Loucy (cell line): Measurements from ENCODE around the gene CORO2B.

Source experiments
- H2AFZ ChIP-seq: fragments of 200-600 bp; sonication (generic); 2 replicates; pipeline ENCODE4 v1.6.0; 2016; ENCODE audit warnings: antibody characterized with exemption, mild to moderate bottlenecking, low read length, moderate library complexity
- H3F3A ChIP-seq: fragments of 200-600 bp; 2 replicates; pipeline ENCODE4 v1.6.0; 2016; ENCODE audit warnings: antibody characterized with exemption, low read depth, mild to moderate bottlenecking
- H3K27me3 ChIP-seq: fragments of 200-600 bp; sonication (generic); 2 replicates; pipeline ENCODE4 v1.6.1; 2014; ENCODE audit warnings: low read length, mild to moderate bottlenecking; ENCODE audit not compliant: insufficient read depth, poor library complexity, severe bottlenecking
- H3K36me3 ChIP-seq: fragments of 200-600 bp; sonication (generic); 2 replicates; pipeline ENCODE4 v1.6.1; 2016; ENCODE audit warnings: low read length; ENCODE audit not compliant: insufficient read depth
- H3K4me1 ChIP-seq: fragments of 200-600 bp; sonication (generic); 2 replicates; pipeline ENCODE4 v1.5.1; 2014; ENCODE audit warnings: low read length, mild to moderate bottlenecking; ENCODE audit not compliant: insufficient read depth, poor library complexity, severe bottlenecking
- H3K4me2 ChIP-seq: fragments of 200-600 bp; sonication (generic); 2 replicates; pipeline ENCODE4 v1.6.0; 2014; ENCODE audit warnings: antibody characterized with exemption, low read length, low read depth, mild to moderate bottlenecking; ENCODE audit not compliant: poor library complexity, severe bottlenecking
- H3K4me3 ChIP-seq: fragments of 200-600 bp; sonication (generic); 2 replicates; pipeline ENCODE4 v1.5.1; 2014; ENCODE audit warnings: low read length, mild to moderate bottlenecking, mixed read lengths; ENCODE audit not compliant: poor library complexity, severe bottlenecking
- H3K79me2 ChIP-seq: fragments of 200-600 bp; sonication (generic); 2 replicates; pipeline ENCODE4 v1.6.1; 2014; ENCODE audit warnings: low read length; ENCODE audit not compliant: insufficient read depth
- H3K9ac ChIP-seq: fragments of 200-600 bp; sonication (generic); 2 replicates; pipeline ENCODE4 v1.6.0; 2014; ENCODE audit warnings: mild to moderate bottlenecking, low read depth, low read length, moderate library complexity; ENCODE audit not compliant: poor library complexity, severe bottlenecking
- H3K9me2 ChIP-seq: fragments of 200-600 bp; sonication (generic); replicated peaks from 2 replicates; pipeline ENCODE4 v1.6.1; 2016; ENCODE audit warnings: low read depth, low read length, mixed read lengths
- H3K9me3 ChIP-seq: fragments of 200-600 bp; sonication (generic); 2 replicates; pipeline ENCODE4 v1.6.1; 2014; ENCODE audit warnings: mild to moderate bottlenecking, antibody characterized with exemption, low read length, low read depth; ENCODE audit not compliant: insufficient read depth
- H4K20me1 ChIP-seq: fragments of 200-600 bp; sonication (generic); 2 replicates; pipeline ENCODE4 v1.6.0; 2014; ENCODE audit warnings: antibody characterized with exemption, low read length, mild to moderate bottlenecking; ENCODE audit not compliant: insufficient read depth, poor library complexity, severe bottlenecking
- EZH2phosphoT487 ChIP-seq: fragments of 200-600 bp; IDR thresholded peaks from 2 replicates; pipeline ENCODE4 v1.6.1; 2018; ENCODE audit warnings: antibody characterized with exemption, mild to moderate bottlenecking, moderate library complexity, borderline replicate concordance
- TF ChIP-seq, protein P1 (sequence below): fragments of 200-600 bp; sonication (generic); conservative IDR thresholded peaks from 2 replicates; pipeline ENCODE4 v1.5.1; 2014; ENCODE audit warnings: mild to moderate bottlenecking, antibody characterized with exemption, low read length

CORO2B gene

DNA sequence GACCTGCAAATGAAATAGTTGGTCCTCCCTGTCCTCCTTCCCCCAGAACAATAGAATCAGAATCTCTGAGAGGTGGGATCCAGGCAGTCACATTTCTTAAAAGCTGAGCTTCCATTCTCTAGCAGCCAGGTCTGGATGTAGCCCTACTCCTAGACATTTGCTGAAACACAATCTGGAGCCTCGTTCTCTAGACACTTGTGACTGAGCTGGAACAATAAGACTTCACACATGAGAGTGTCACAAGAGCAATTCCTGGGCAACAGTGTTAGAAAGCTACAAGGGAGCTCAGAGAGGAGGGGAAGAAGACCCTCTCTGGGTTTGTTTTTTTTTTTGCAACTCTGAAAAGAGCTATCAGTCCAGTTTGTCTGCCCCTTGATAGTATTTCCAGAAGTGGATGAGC is 14.5 kb downstream of the CORO2B start:
- Histone ChIP-seq H3K9me3 (no peaks in the 10 kb centered on the region), H4K20me1 (no peaks in the 10 kb centered on the region), H3K9ac (no peak overlapping the region), H2AFZ (no peak overlapping the region), H3K9me2 (no peaks in the 10 kb centered on the region), H3K4me2 (no peak overlapping the region), H3K27me3 (no peaks in the 10 kb centered on the region), H3K79me2 (no peaks in the 10 kb centered on the region), H3F3A (no peaks in the 10 kb centered on the region), H3K4me3 (no peak overlapping the region), H3K36me3 (no peaks in the 10 kb centered on the region), H3K4me1 (no peaks in the 10 kb centered on the region)
- TF ChIP-seq EZH2phosphoT487 = no peak
- TF ChIP-seq, protein P1, sequence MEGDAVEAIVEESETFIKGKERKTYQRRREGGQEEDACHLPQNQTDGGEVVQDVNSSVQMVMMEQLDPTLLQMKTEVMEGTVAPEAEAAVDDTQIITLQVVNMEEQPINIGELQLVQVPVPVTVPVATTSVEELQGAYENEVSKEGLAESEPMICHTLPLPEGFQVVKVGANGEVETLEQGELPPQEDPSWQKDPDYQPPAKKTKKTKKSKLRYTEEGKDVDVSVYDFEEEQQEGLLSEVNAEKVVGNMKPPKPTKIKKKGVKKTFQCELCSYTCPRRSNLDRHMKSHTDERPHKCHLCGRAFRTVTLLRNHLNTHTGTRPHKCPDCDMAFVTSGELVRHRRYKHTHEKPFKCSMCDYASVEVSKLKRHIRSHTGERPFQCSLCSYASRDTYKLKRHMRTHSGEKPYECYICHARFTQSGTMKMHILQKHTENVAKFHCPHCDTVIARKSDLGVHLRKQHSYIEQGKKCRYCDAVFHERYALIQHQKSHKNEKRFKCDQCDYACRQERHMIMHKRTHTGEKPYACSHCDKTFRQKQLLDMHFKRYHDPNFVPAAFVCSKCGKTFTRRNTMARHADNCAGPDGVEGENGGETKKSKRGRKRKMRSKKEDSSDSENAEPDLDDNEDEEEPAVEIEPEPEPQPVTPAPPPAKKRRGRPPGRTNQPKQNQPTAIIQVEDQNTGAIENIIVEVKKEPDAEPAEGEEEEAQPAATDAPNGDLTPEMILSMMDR = no peak

DNA sequence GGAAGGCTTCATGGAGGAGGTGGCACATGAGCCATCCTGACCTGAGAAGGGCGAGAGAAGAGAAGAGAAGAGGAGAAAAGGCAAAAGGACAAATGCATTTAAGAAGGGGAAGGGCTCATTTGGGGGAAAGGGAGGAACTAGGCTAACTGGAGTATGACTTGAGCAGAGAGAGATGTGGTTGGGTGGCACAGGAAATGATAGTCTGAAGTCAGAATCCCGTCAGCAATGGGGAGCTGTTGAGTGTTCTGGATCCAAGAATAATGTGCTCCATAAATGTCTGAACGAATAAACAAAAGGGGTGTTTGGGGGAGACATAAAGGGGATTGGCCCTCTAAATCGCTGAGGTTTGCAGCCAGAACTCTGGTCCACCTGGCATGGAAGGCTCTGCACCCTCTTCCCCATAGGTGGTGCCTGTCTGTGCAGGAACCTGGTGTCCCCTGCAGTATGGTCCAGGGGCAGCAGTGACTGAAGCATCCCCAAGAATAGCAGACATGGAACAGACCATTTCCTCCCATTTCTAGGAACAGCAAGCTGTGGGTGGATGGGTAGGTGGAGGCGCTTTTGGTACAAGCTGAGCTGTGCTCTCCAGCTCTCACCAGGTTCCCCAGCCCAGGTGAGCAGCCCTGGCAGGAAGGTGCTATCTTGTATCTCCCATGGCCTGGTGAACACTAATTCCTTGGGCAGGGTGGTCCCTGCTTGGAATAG is 15.2 kb downstream of the CORO2B start:
- H3K4me2 ChIP-seq = no peak overlapping the region
- no peaks in the 10 kb centered on the region for H3F3A ChIP-seq
- H3K9me3 ChIP-seq = no peaks in the 10 kb centered on the region
- no peaks in the 10 kb centered on the region for H4K20me1 ChIP-seq
- no peaks in the 10 kb centered on the region for H3K9me2 ChIP-seq
- TF ChIP-seq, protein P1 = no peak
- no peak for TF ChIP-seq EZH2phosphoT487
- no peak overlapping the region for H3K4me3 ChIP-seq
- H3K9ac ChIP-seq = no peak overlapping the region
- H2AFZ ChIP-seq = no peak overlapping the region
- H3K4me1 ChIP-seq = no peaks in the 10 kb centered on the region
- H3K79me2 ChIP-seq = no peaks in the 10 kb centered on the region
- no peaks in the 10 kb centered on the region for H3K36me3 ChIP-seq
- no peaks in the 10 kb centered on the region for H3K27me3 ChIP-seq

DNA sequence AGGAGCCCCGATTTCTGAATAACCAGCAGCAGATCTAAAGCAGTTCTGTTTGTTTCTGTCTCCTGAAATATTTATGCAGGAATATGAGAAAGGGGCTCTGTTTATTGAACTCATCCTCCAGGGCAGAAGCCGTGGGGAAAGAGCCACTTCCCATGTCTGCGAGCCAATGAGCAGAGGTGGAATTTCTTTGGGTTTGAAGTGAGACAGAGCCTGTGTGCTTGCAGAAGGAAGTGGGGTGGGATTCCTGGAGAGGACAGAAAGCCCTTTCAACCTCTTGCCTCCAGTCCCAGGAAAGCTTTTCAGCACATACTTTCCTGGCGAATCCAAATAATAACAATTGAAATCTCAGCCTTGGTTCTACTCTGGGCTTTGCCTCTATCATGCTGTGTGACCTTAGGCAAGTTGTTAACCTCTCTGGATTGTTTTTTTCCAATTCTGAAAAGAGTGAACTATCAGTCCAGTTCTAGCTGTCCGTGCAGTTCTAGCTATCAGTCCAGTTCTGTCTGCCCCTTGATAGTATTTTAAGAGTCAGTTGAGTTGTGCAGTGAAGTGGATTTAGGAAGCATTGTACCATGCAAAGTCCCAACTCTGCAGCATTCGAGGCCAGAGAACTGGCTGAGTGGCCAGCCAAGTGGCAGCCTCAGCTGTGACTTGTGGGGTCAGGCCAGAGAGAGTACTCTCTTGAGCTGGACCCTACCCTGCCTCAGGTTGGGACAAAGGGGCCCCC is 15.9 kb downstream of the CORO2B start:
- Histone ChIP-seq H3K4me2 (no peak overlapping the region), H3K9me3 (no peaks in the 10 kb centered on the region), H4K20me1 (no peaks in the 10 kb centered on the region), H3K27me3 (no peaks in the 10 kb centered on the region), H2AFZ (no peak overlapping the region), H3K4me1 (no peaks in the 10 kb centered on the region), H3K36me3 (no peaks in the 10 kb centered on the region), H3F3A (no peaks in the 10 kb centered on the region), H3K9ac (no peak overlapping the region), H3K4me3 (no peak overlapping the region), H3K9me2 (no peaks in the 10 kb centered on the region), H3K79me2 (no peaks in the 10 kb centered on the region)
- no peak for TF ChIP-seq EZH2phosphoT487
- TF ChIP-seq, protein P1 = no peak
